H1 (cell line): ENCODE measurements around the gene CCSER2. TPM values are rescaled to one million over a fixed set of nuclear protein-coding genes. Genes with fewer than 3 reads are reported as not detected.

Experiments
- CTCF ChIA-PET: fragments of 300-600 bp; sonication (Branson Sonifier 250); formaldehyde crosslinking; loops from one replicate; lab custom pipeline; 2021; ENCODE audit not compliant: partially characterized antibody; lab: Charles Lee
- POLR2A ChIA-PET: fragments of 300-600 bp; sonication (Branson Sonifier 250); formaldehyde crosslinking; loops from one replicate; lab custom pipeline; 2021; ENCODE audit warnings: inconsistent platforms; ENCODE audit not compliant: partially characterized antibody; lab: Charles Lee
- DNase-seq, 2 experiments: peaks; one replicate each; pipeline versions ENCODE4 v3.0.0 to v3.0.0-alpha.2; 2010 to 2022; ENCODE audit warnings: low spot score in 2 of 2, low read depth in 1 of 2, mixed read lengths in 1 of 2
- FAIRE-seq: peaks from 2 replicates; lab custom pipeline; 2011; peaks lifted over from hg19 to GRCh38; lab: Jason Lieb, UNC
- H2AFZ ChIP-seq: 2 replicates; pipeline ENCODE4 v1.8.1; 2012; ENCODE audit warnings: low read length, inconsistent platforms
- H2AK5ac ChIP-seq: 2 replicates; pipeline ENCODE4 v1.6.1; 2013; ENCODE audit warnings: low read depth, low read length
- H2BK120ac ChIP-seq: replicated peaks from 2 replicates; pipeline ENCODE3; 2013; ENCODE audit warnings: low read depth, low read length, inconsistent platforms
- H2BK12ac ChIP-seq: 2 replicates; pipeline ENCODE4 v1.6.1; 2013; ENCODE audit warnings: low read depth, low read length
- H2BK15ac ChIP-seq: 2 replicates; pipeline ENCODE4 v1.6.1; 2013; ENCODE audit warnings: low read length
- H2BK20ac ChIP-seq: 2 replicates; pipeline ENCODE4 v1.6.1; 2013; ENCODE audit warnings: low read length
- H2BK5ac ChIP-seq: 2 replicates; pipeline ENCODE4 v1.6.1; 2013; ENCODE audit warnings: low read depth, low read length
- H3K14ac ChIP-seq: 2 replicates; pipeline ENCODE4 v1.6.1; 2013; ENCODE audit warnings: inconsistent platforms; ENCODE audit not compliant: insufficient read length
- H3K18ac ChIP-seq: 2 replicates; pipeline ENCODE4 v1.6.1; 2013; ENCODE audit warnings: low read length; ENCODE audit errors: extremely low read depth
- H3K23ac ChIP-seq: 2 replicates; pipeline ENCODE4 v1.6.1; 2013; ENCODE audit warnings: inconsistent platforms; ENCODE audit not compliant: insufficient read length
- H3K23me2 ChIP-seq: 2 replicates; pipeline ENCODE4 v1.6.1; 2013; ENCODE audit warnings: low read depth, low read length
- H3K27ac ChIP-seq: 2 replicates; pipeline ENCODE4 v1.6.1; 2011; ENCODE audit warnings: low read depth, low read length, inconsistent platforms
- H3K27me3 ChIP-seq, 4 experiments: replicated peaks in 1 of 4; 1 replicate in 1 of 4; 2 replicates in 3 of 4; pipeline versions ENCODE4 v1.6.1 to v1.8.1; 2011 to 2013; ENCODE audit warnings: low read length in 3 of 4, mild to moderate bottlenecking in 3 of 4, inconsistent platforms in 2 of 4, mixed read lengths in 2 of 4, moderate library complexity in 1 of 4; ENCODE audit not compliant: control insufficient read depth in 3 of 4, insufficient read depth in 3 of 4; ENCODE audit errors: extremely low read depth in 1 of 4
- H3K36me3 ChIP-seq, 4 experiments: 2 replicates each; pipeline versions ENCODE4 v1.6.1 to v1.8.1; 2011 to 2013; ENCODE audit warnings: mild to moderate bottlenecking in 4 of 4, low read length in 3 of 4, moderate library complexity in 2 of 4, control low read depth in 1 of 4, inconsistent platforms in 1 of 4; ENCODE audit not compliant: insufficient read depth in 4 of 4, control insufficient read depth in 2 of 4
- H3K4ac ChIP-seq: replicated peaks from 2 replicates; pipeline ENCODE3; 2013; ENCODE audit warnings: low read length, low read depth, mixed read lengths, inconsistent platforms; ENCODE audit not compliant: insufficient read length
- H3K4me1 ChIP-seq, 4 experiments: replicated peaks in 1 of 4; 1 replicate in 1 of 4; 2 replicates in 3 of 4; pipeline versions ENCODE4 v1.6.1 to v1.8.1; 2011 to 2013; ENCODE audit warnings: low read length in 3 of 4, inconsistent platforms in 2 of 4, mixed read lengths in 1 of 4; ENCODE audit not compliant: insufficient read depth in 4 of 4, control insufficient read depth in 3 of 4
- H3K4me2 ChIP-seq, 2 experiments: 2 replicates each; pipeline versions ENCODE4 v1.6.1 to v1.8.1; 2011 to 2013; ENCODE audit warnings: low read depth in 2 of 2, low read length in 2 of 2, control low read depth in 1 of 2, inconsistent platforms in 1 of 2, mild to moderate bottlenecking in 1 of 2; ENCODE audit not compliant: insufficient read depth in 1 of 2
- H3K4me3 ChIP-seq, 4 experiments: fragments of 200-600, 300-600 bp in 1 of 4; sonication (generic), shearing (Covaris generic), sonication (Bioruptor Twin) in 1 of 4; 2 replicates each; pipeline versions ENCODE4 v1.5.1 to v1.8.1; 2011 to 2016; ENCODE audit warnings: low read length in 4 of 4, low read depth in 3 of 4, control low read depth in 2 of 4, inconsistent platforms in 2 of 4, mild to moderate bottlenecking in 2 of 4, mixed read lengths in 1 of 4, moderate library complexity in 1 of 4; ENCODE audit not compliant: insufficient read depth in 2 of 4; ENCODE audit errors: extremely low read depth in 1 of 4
- H3K56ac ChIP-seq: replicated peaks from 2 replicates; pipeline ENCODE3; 2013; ENCODE audit warnings: low read depth, mild to moderate bottlenecking, mixed read lengths, low read length, inconsistent platforms; ENCODE audit not compliant: insufficient read length
- H3K79me1 ChIP-seq: 2 replicates; pipeline ENCODE4 v1.6.1; 2013; ENCODE audit warnings: low read depth, low read length, control low read depth
- H3K79me2 ChIP-seq, 2 experiments: 2 replicates each; pipeline versions ENCODE4 v1.6.1 to v1.8.1; 2012 to 2013; ENCODE audit warnings: low read length in 2 of 2, mild to moderate bottlenecking in 2 of 2, inconsistent platforms in 1 of 2; ENCODE audit not compliant: insufficient read depth in 2 of 2, control insufficient read depth in 1 of 2
- H3K9ac ChIP-seq, 4 experiments: replicated peaks in 1 of 4; 1 replicate in 1 of 4; 2 replicates in 3 of 4; pipeline versions ENCODE4 v1.6.1 to v1.8.1; 2011 to 2013; ENCODE audit warnings: low read depth in 3 of 4, low read length in 3 of 4, control low read depth in 2 of 4, mild to moderate bottlenecking in 2 of 4, moderate library complexity in 2 of 4, inconsistent platforms in 1 of 4; ENCODE audit errors: extremely low read depth in 1 of 4
- H3K9me3 ChIP-seq, 2 experiments: 2 replicates each; pipeline versions ENCODE4 v1.6.1 to v1.8.1; 2012 to 2013; ENCODE audit warnings: mild to moderate bottlenecking in 2 of 2, moderate library complexity in 2 of 2, control low read depth in 1 of 2, inconsistent platforms in 1 of 2, low read depth in 1 of 2, low read length in 1 of 2, mixed read lengths in 1 of 2; ENCODE audit not compliant: insufficient read depth in 2 of 2
- H4K20me1 ChIP-seq, 2 experiments: replicated peaks in 1 of 2; 2 replicates each; pipeline versions ENCODE3 to v1.8.1; 2011 to 2013; ENCODE audit warnings: inconsistent platforms in 2 of 2, low read length in 2 of 2, mild to moderate bottlenecking in 1 of 2; ENCODE audit not compliant: insufficient read depth in 2 of 2, control insufficient read depth in 1 of 2
- H4K5ac ChIP-seq: 2 replicates; pipeline ENCODE4 v1.6.1; 2013; ENCODE audit warnings: low read length, low read depth, mixed read lengths, inconsistent platforms; ENCODE audit not compliant: insufficient read length
- H4K8ac ChIP-seq: 2 replicates; pipeline ENCODE4 v1.8.0; 2013; ENCODE audit warnings: mild to moderate bottlenecking, moderate library complexity, low read length, inconsistent platforms; ENCODE audit not compliant: insufficient read depth; ENCODE audit errors: extremely low read depth
- H4K91ac ChIP-seq: replicated peaks from 2 replicates; pipeline ENCODE3; 2013; ENCODE audit warnings: low read length, mixed read lengths, inconsistent platforms; ENCODE audit not compliant: insufficient read length
- CEBPB ChIP-seq: IDR thresholded peaks from 2 replicates; pipeline ENCODE4 v1.6.1; 2012; ENCODE audit warnings: low read depth, low read length
- CHD1 ChIP-seq: IDR thresholded peaks from 2 replicates; pipeline ENCODE4 v1.6.1; 2012; ENCODE audit warnings: low read depth, low read length, improper control_type of control experiment
- CHD2 ChIP-seq: IDR thresholded peaks from 2 replicates; pipeline ENCODE4 v1.6.1; 2012; ENCODE audit warnings: low read length, improper control_type of control experiment
- HDAC2 ChIP-seq, 2 experiments: fragments of 300-600 bp in 1 of 2; sonication (generic) in 1 of 2; IDR thresholded peaks; 2 replicates each; pipeline ENCODE4 v1.6.1; 2011 to 2012; ENCODE audit warnings: low read depth in 2 of 2, low read length in 2 of 2, mild to moderate bottlenecking in 2 of 2, moderate library complexity in 2 of 2, borderline replicate concordance in 1 of 2, inconsistent platforms in 1 of 2
- ZNF274 ChIP-seq: IDR thresholded peaks from 2 replicates; pipeline ENCODE4 v1.7.0; 2012; ENCODE audit warnings: low read length, borderline replicate concordance; ENCODE audit errors: extremely low read depth
- polyA plus RNA-seq, 7 experiments: library from polyadenylated mRNA; depleted of rRNA in 3 of 7; stranded (reverse) in 5 of 7; unstranded in 2 of 7; fragments of >200 nt in 5 of 7; fragments of 200-250 nt in 2 of 7; gene quantifications; 1 replicate in 5 of 7; 2 replicates in 1 of 7; 4 replicates in 1 of 7; pipeline versions ENCODE4 v1.2.1 to v1.2.3, GENCODE V29; 2011 to 2013; ENCODE audit warnings: missing spikeins in 2 of 7, mixed read lengths in 2 of 7
- total RNA-seq: library from RNA; stranded (reverse); fragmentation: NEBNext Ultra II Directional; extraction: Animal tissue kit (Norgen Biotek cat#: 25700); gene quantifications from 2 replicates; pipeline ENCODE4 v1.2.1, GENCODE V29; 2021

CCSER2 gene
- total and polyA plus RNA-seq, 2 of the 8 experiments (the other 6 are each of a cell fraction or from before 2014, with no cell fraction given): 6.9 to 30.5 TPM

DNA sequence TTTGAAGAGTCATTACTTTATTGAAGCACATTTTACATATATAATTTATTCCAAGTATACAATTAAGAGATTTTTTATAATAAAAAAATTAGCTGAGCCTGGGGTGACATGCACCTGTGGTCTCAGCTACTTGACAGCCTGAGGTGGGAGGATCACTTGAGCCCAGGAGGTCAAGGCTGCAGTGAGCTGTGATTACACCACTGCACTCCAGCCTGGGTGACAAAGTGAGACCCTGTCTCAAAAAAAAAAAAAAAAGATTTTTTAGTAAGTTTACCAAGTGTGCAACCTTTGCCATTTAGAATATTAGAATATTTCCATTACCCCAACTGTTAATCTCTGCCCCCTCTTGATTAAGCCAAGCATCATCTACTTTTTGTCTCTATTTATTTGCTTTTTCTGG is 196.0 kb downstream of the CCSER2 start:
- FAIRE-seq: no peak
- no peak overlapping the region for H3K27ac ChIP-seq
- CTCF ChIA-PET: interaction anchor here (0.6 to 2.7 kb wide), 4 partner anchors 13 to 267 kb away, joined by 3 to 19 read pairs (median 3); no protein-coding TSS in a partner anchor

More for the DNA sequence above, 196.0 kb downstream of the CCSER2 start:
- Histone ChIP-seq H2BK15ac (no peak overlapping the region), H2BK5ac (no peak overlapping the region), H3K14ac (no peak overlapping the region), H3K9me3 (peaks cover 7 to 14% of the 10 kb centered on the region in 2 experiments; a peak in 3 of 4 replicates), H2BK120ac (no peak overlapping the region), H2BK12ac (no peak overlapping the region), H4K5ac (no peak overlapping the region), H3K4me3 (no peak overlapping the region), H4K8ac (no peak overlapping the region), H3K9ac (no peak overlapping the region), H3K36me3 (no peaks in the 10 kb centered on the region; a peak in 1 of 8 replicates), H3K79me2 (no peaks in the 10 kb centered on the region), H2AK5ac (no peak overlapping the region), H3K23me2 (no peaks in the 10 kb centered on the region), H4K91ac (no peak overlapping the region), H3K4me2 (no peak overlapping the region), H3K79me1 (no peaks in the 10 kb centered on the region), H3K4ac (no peak overlapping the region), H3K18ac (no peak overlapping the region), H4K20me1 (no peaks in the 10 kb centered on the region), H3K27me3 (no peaks in the 10 kb centered on the region), H3K56ac (no peak overlapping the region), H2BK20ac (no peak overlapping the region), H2AFZ (no peak overlapping the region), H3K4me1 (peaks cover 0 to 9% (median 4%) of the 10 kb centered on the region in 4 experiments; a peak in 3 of 7 replicates), H3K23ac (no peak overlapping the region)
- POLR2A ChIA-PET: no interaction called here
- TF ChIP-seq ZNF274 (no peak), CHD2 (no peak), HDAC2 (IDR thresholded peaks at IDR 0.05; ENCODE audit: borderline replicate concordance in 1 of 2, low read depth in 2 of 2, low read length in 2 of 2) (no peak), CHD1 (no peak), CEBPB (no peak)
- DNase-seq: no peak
